CD4-positive, alpha-beta T cell (primary cell): ENCODE data around the gene GMCL2. TPM values are rescaled to one million over a fixed set of nuclear protein-coding genes. Genes with fewer than 3 reads are reported as not detected.

Experiments
- ATAC-seq: fragments of 200-7000 bp; cut with Tn5 transposase; one replicate; pipeline ENCODE4 v1.10.0; 2022; ENCODE audit warnings: mild to moderate bottlenecking; ENCODE audit not compliant: poor library complexity
- CTCF ChIA-PET: fragments of 350-600 bp; sonication (Branson Sonifier 250); formaldehyde crosslinking; loops from one replicate; lab custom pipeline; 2021; ENCODE audit warnings: antibody characterized with exemption, inconsistent platforms; lab: Charles Lee
- POLR2A ChIA-PET: fragments of 350-600 bp; sonication (Branson Sonifier 250); formaldehyde crosslinking; loops from one replicate; lab custom pipeline; 2021; ENCODE audit warnings: antibody characterized with exemption, inconsistent platforms; lab: Charles Lee
- DNase-seq, 14 experiments: peaks; one replicate each; pipeline ENCODE4 v3.0.0-alpha.2; 2013 to 2020; ENCODE audit warnings: mixed read lengths in 2 of 14
- H3K27ac ChIP-seq, 2 donors: one replicate each; pipeline versions ENCODE4 v1.5.1 to v1.7.0; 2013; ENCODE audit warnings: low read length in 2 of 2, low read depth in 1 of 2, mild to moderate bottlenecking in 1 of 2
- H3K27me3 ChIP-seq, 2 experiments: 1 replicate in 1 of 2; 2 replicates in 1 of 2; pipeline versions ENCODE4 v1.6.1 to v1.7.0; 2013; ENCODE audit warnings: low read length in 2 of 2, control low read depth in 1 of 2, mild to moderate bottlenecking in 1 of 2, moderate library complexity in 1 of 2; ENCODE audit not compliant: insufficient read depth in 2 of 2, control insufficient read depth in 1 of 2
- H3K36me3 ChIP-seq: one replicate; pipeline ENCODE4 v1.6.1; 2013; ENCODE audit warnings: low read length, control low read depth; ENCODE audit not compliant: insufficient read depth
- H3K4me1 ChIP-seq: one replicate; pipeline ENCODE4 v1.6.1; 2013; ENCODE audit warnings: low read length, control low read depth; ENCODE audit not compliant: insufficient read depth
- H3K4me3 ChIP-seq: one replicate; pipeline ENCODE4 v1.5.1; 2013; ENCODE audit warnings: mild to moderate bottlenecking, low read length, moderate library complexity
- H3K9me3 ChIP-seq, 2 experiments: 1 replicate in 1 of 2; 2 replicates in 1 of 2; pipeline versions ENCODE4 v1.6.1 to v1.7.0; 2013; ENCODE audit warnings: low read length in 2 of 2, mild to moderate bottlenecking in 2 of 2, control low read depth in 1 of 2, moderate library complexity in 1 of 2; ENCODE audit not compliant: control insufficient read depth in 1 of 2, insufficient read depth in 1 of 2
- H3K27ac Mint-ChIP-seq: one replicate; pipeline ENCODE4 v1.8.0; 2020; ENCODE audit warnings: mixed read lengths
- H3K27me3 Mint-ChIP-seq: one replicate; pipeline ENCODE4 v1.8.0; 2021; ENCODE audit warnings: mixed read lengths
- H3K36me3 Mint-ChIP-seq: one replicate; pipeline ENCODE4 v1.8.0; 2021; ENCODE audit warnings: low read depth, mixed read lengths
- H3K4me1 Mint-ChIP-seq: one replicate; pipeline ENCODE4 v1.8.0; 2021; ENCODE audit warnings: low read depth, mixed read lengths
- H3K4me3 Mint-ChIP-seq: one replicate; pipeline ENCODE4 v1.8.0; 2020; ENCODE audit warnings: mild to moderate bottlenecking, mixed read lengths
- H3K9me3 Mint-ChIP-seq: one replicate; pipeline ENCODE4 v1.8.0; 2020; ENCODE audit warnings: mixed read lengths
- intact Hi-C, 2 experiments: fragments of 100-400 bp; cut with DNase I in 1 of 2; cut with micrococcal nuclease in 1 of 2; formaldehyde crosslinking; loops; one replicate each; pipeline versions ENCODE4 v1.15.1 to v1.9.0; 2023 to 2025; cut with DNase I, micrococcal nuclease
- total RNA-seq, 174 experiments: library from RNA in 2 of 174; stranded (reverse) in 2 of 174; gene quantifications; one replicate each; pipeline ENCODE4 v1.2.3 and lab custom pipeline; 2021 to 2026
- TF ChIP-seq, protein P1 (sequence below): fragments of 200-600 bp; IDR thresholded peaks from one replicate; pipeline ENCODE4 v1.8.0; 2022; ENCODE audit warnings: antibody characterized with exemption, mild to moderate bottlenecking

Gene GMCL2
- total RNA-seq, 2 experiments from 2014 or later: not detected

DNA sequence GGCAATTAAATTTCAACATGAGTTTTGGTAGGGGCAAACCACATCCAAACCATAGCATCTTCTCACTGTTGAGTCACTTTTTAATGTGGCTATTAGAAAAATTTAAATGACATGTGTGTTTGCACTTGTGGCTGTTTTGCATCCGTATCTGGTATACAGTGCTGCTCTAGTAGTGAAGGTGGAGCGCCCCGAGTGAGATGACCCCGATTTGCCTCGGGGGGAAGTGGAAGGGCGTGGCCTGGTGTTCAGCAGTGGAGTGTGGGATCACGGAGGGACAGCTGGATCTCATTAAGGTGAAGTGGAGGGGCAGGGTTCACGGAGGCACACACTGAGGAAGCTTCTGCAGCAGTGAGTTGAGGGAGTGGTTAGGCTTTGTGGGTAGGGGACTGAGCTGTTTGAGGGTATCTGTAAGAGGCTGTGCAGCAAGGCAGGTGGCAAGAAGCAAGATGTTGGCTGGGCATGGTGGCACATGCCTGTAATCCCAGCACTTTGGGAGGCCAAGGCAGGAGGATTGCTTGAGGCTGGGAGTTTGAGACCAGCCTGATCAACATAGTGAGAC lies 6.2 kb upstream of the GMCL2 start:
- Mint-ChIP-seq H3K4me1 (no peaks in the 10 kb centered on the region), H3K27ac (no peak overlapping the region), H3K9me3 (no peaks in the 10 kb centered on the region), H3K27me3 (peaks cover 19% of the 10 kb centered on the region), H3K4me3 (no peak overlapping the region), H3K36me3 (no peaks in the 10 kb centered on the region)
- POLR2A ChIA-PET: no interaction called here
- Histone ChIP-seq H3K4me3 (no peak overlapping the region), H3K9me3 (no peaks in the 10 kb centered on the region), H3K36me3 (no peaks in the 10 kb centered on the region), H3K27me3 (peaks cover 2 to 8% of the 10 kb centered on the region in 2 experiments), H3K27ac (no peak overlapping the region), H3K4me1 (peaks cover 14% of the 10 kb centered on the region)
- intact Hi-C loops: no loop called here
- TF ChIP-seq, protein P1, sequence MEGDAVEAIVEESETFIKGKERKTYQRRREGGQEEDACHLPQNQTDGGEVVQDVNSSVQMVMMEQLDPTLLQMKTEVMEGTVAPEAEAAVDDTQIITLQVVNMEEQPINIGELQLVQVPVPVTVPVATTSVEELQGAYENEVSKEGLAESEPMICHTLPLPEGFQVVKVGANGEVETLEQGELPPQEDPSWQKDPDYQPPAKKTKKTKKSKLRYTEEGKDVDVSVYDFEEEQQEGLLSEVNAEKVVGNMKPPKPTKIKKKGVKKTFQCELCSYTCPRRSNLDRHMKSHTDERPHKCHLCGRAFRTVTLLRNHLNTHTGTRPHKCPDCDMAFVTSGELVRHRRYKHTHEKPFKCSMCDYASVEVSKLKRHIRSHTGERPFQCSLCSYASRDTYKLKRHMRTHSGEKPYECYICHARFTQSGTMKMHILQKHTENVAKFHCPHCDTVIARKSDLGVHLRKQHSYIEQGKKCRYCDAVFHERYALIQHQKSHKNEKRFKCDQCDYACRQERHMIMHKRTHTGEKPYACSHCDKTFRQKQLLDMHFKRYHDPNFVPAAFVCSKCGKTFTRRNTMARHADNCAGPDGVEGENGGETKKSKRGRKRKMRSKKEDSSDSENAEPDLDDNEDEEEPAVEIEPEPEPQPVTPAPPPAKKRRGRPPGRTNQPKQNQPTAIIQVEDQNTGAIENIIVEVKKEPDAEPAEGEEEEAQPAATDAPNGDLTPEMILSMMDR: no peak
- DNase-seq (peak in 1 of 14 experiments; percentile 16), ATAC-seq (no peak)
- CTCF ChIA-PET: no interaction called here

DNA sequence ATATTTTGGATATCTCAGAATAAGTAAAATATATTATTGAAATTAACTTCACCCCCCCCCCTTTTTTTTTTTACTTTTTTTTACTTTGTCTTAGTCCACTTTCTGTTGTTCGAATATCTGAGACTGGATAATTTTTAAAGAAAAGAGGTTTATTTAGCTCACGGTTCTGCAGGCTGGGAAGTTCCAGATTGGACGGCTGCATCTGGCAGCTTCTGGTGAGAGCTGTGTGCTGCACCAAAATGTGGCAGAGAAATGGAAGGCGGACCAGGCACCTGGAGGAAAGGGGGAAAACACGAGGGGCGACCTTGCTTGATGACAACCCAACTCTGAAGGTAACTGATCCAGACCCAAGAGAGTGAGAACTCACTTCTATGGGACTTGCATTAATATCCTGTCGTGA lies 5.6 kb upstream of the GMCL2 start:
- intact Hi-C loops: no loop called here
- Histone ChIP-seq H3K36me3 (no peaks in the 10 kb centered on the region), H3K4me3 (no peak overlapping the region), H3K27ac (no peak overlapping the region), H3K4me1 (peaks cover 14% of the 10 kb centered on the region), H3K27me3 (peaks cover 2 to 8% of the 10 kb centered on the region in 2 experiments), H3K9me3 (no peaks in the 10 kb centered on the region)
- Mint-ChIP-seq H3K36me3 (no peaks in the 10 kb centered on the region), H3K4me1 (no peaks in the 10 kb centered on the region), H3K9me3 (no peaks in the 10 kb centered on the region), H3K4me3 (no peak overlapping the region), H3K27me3 (peaks cover 19% of the 10 kb centered on the region), H3K27ac (no peak overlapping the region)
- TF ChIP-seq, protein P1: no peak
- CTCF ChIA-PET: no interaction called here
- DNase-seq: no peak
- no peak for ATAC-seq
- POLR2A ChIA-PET: no interaction called here

DNA sequence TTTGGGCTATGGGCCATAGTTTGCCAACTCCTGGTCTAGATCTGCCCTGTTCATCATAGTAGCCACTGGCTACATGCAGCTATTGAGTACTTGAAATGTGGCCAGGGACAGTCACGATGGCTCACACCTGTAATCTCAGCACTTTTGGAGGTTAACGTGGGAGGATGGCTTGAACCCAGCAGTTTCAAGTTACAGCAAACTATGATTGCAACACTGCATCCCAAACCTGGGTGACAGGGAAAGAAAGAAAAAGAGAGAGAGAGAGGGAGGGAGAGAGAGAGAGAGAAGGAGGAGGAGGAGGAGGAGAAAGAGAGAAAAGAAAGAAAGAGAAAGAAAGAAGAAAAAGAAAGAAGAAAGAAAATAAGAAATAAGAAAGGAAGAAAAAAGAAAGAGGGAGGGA lies 5.1 kb upstream of the GMCL2 start:
- no peaks in the 10 kb centered on the region for H3K4me1 Mint-ChIP-seq
- ATAC-seq: no peak
- H3K27ac Mint-ChIP-seq: no peak overlapping the region
- intact Hi-C loops: no loop called here
- Histone ChIP-seq H3K27ac (no peak overlapping the region), H3K4me3 (no peak overlapping the region), H3K4me1 (peaks cover 14% of the 10 kb centered on the region), H3K9me3 (no peaks in the 10 kb centered on the region), H3K27me3 (peaks cover 2 to 8% of the 10 kb centered on the region in 2 experiments), H3K36me3 (no peaks in the 10 kb centered on the region)
- TF ChIP-seq, protein P1: no peak
- ChIA-PET CTCF (no interaction called here), POLR2A (no interaction called here)
- H3K4me3 Mint-ChIP-seq: no peak overlapping the region
- no peak for DNase-seq
- no peaks in the 10 kb centered on the region for H3K9me3 Mint-ChIP-seq
- H3K36me3 Mint-ChIP-seq: no peaks in the 10 kb centered on the region
- peaks cover 19% of the 10 kb centered on the region for H3K27me3 Mint-ChIP-seq
